Adipose tissue (tissue), 3 donors: ENCODE results near the gene GIMAP6. TPM values are rescaled to one million over a fixed set of nuclear protein-coding genes. Genes with fewer than 3 reads are reported as not detected.
"Not testable (repeated sequence)": the region's sequence is repeated elsewhere in the genome, so short reads cannot be mapped to it uniquely, and the experiment has no call there.

Experiments
- H3K27ac ChIP-seq: one replicate; pipeline ENCODE4 v1.5.1; 2013; ENCODE audit warnings: low read depth, low read length
- WGBS, 3 donors: extraction: QIAGEN DNeasy Blood & Tissue Kit; methylation state at CpG; one replicate each; pipeline ENCODE4 v1.1.7; 2013; 5-methylcytosine and 5-hydroxymethylcytosine counted together
- polyA plus RNA-seq, 3 donors: library from polyadenylated mRNA; stranded (reverse); fragments of 200-250 nt; gene quantifications; one replicate each; pipeline ENCODE4 v1.2.3, GENCODE V29; 2013
- donor health status: healthy with polysubstance abuse.
- donor health status: Bipolar disorder and iron deficiency.
- donor health status: healthy.

Gene GIMAP6
- polyA plus RNA-seq, 3 donors: 7.5 to 33.4 (median 23.2) TPM

DNA sequence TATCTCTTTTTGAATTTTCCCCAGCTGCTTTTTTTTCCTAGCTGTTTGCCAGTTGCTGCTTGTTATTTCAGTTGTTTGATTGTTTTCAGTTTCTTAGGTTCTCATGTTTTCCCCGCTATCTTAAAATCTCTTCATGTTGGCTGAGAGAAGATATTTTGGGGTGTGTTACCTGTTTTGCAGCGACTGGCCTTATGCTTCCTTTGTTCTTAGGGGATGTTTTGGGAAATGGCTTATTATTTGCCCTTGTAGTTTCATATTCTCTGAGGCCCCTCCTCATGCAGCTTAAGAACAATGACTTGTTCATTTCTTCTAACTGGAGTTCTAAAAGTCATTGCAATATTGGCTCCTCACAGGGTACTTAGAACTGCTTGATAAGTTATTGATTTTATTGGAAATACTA, 28.6 kb downstream of the GIMAP6 start:
- 59 to 65% (median 60%) methylated on average over 2 of the region's 2 CpGs for WGBS, 3 donors
- H3K27ac ChIP-seq: not testable (repeated sequence)

DNA sequence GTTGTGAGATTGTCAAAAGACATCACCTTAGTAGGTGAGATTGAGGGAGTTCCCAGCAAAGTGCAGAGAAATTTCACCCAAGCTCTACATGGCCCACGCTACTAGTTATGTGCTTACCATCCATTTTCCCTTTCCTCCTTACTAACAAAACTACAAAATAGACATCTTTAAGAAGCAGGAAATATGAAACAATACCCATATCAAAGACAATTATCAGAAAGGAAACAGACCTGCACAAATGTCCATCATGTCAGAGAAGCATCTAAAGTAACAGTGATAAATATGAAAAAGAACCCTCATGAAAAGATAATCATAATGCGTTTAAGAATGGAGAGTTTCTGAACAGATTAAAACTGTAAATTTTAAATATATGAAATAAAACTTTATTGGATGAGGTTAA, 36.8 kb downstream of the GIMAP6 start:
- H3K27ac ChIP-seq: no peak overlapping the region
- WGBS, 3 donors: 76 to 79% (median 77%) methylated on average over 2 of the region's 2 CpGs

- H3K27ac ChIP-seq: no peak overlapping the region
- 60 to 79% (median 77%) methylated on average over 2 of the region's 2 CpGs for WGBS, 3 donors
These were observed 37.4 kb downstream of the GIMAP6 start for GRCh38 chr7:150594805-150595204.

GRCh38 chr7:150587551-150587950, 44.6 kb downstream of the GIMAP6 start:
- 33 to 56% (median 43%) methylated on average over 1 of the region's 1 CpG for WGBS, 3 donors
- H3K27ac ChIP-seq: no peak overlapping the region

- H3K27ac ChIP-seq: no peak overlapping the region
These were observed 45.4 kb downstream of the GIMAP6 start for GRCh38 chr7:150586785-150587152.

- WGBS, 3 donors: 37 to 45% (median 39%) methylated on average over 4 of the region's 4 CpGs
These were observed 46.0 kb downstream of the GIMAP6 start for GRCh38 chr7:150586068-150586784.

DNA sequence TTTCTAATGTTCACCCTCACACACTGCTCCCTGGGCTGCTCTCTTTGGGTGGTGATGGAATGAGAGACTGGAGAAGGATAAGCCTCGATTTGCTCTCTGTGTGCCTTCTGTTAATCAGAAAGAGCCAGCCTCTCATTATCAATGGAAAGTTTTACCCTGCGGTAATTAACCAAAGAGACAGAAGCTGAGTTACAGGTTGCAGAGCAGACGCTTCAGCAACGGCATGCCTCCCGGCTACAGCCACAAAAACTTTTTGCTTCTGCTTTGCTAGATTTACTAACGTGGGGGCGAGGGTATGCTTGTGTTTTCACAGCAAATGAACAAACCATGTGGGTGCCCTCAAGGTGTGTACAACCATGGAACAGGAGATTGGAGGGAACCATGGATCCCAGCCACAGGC, 47.0 kb downstream of the GIMAP6 start:
- WGBS, 3 donors: 73 to 90% (median 90%) methylated on average over 7 of the region's 7 CpGs

More at GRCh38 chr7:150586068-150586784, 46.0 kb downstream of the GIMAP6 start:
- H3K27ac ChIP-seq: no peak overlapping the region

GRCh38 chr7:150580638-150581394, 51.4 kb downstream of the GIMAP6 start:
- H3K27ac ChIP-seq: no peak overlapping the region
- WGBS, 3 donors: 77 to 82% (median 80%) methylated on average over 3 of the region's 3 CpGs

More for the DNA sequence above, 47.0 kb downstream of the GIMAP6 start:
- H3K27ac ChIP-seq: no peak overlapping the region

DNA sequence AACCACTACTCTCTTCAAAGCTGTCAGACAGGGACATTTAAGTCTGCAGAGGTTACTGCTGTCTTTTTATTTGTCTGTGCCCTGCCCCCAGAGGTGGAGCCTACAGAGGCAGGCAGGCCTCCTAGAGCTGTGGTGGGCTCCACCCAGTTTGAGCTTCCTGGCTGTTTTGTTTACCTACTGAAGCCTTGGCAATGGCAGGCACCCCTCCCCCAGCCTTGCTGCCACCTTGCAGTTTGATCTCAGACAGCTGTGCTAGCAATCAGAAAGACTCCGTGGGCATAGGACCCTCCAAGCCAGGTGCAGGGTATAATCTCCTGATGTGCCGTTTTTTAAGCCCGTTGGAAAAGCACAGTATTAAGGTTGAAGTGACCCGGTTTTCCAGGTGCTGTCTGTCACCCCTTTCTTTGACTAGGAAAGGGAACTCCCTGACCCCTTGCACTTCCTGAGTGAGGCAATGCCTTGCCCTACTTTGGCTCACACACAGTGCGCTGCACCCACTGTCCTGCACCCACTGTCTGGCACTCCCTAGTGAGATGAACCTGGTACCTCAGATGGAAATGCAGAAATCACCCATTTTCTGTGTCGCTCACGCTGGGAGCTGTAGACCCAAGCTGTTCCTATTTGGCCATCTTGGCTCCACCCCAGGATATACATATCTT, 52.1 kb downstream of the GIMAP6 start:
- WGBS, 3 donors: 56 to 70% (median 65%) methylated on average over 7 of the region's 7 CpGs
- H3K27ac ChIP-seq: not testable (repeated sequence)

Other genes starting within 250 kb of the GIMAP6 start
- 10 to 100 TPM in 2 of 3 donors, 1 to 10 TPM in 1; 3.6 to 12.7 (median 12.1) TPM for gene GIMAP8, start 181.8 kb downstream of the GIMAP6 start, polyA plus RNA-seq
- 10 to 100 TPM in 2 of 3 donors, 1 to 10 TPM in 1; 9.3 to 47.2 (median 43.4) TPM for gene GIMAP7, start 117.5 kb downstream of the GIMAP6 start, polyA plus RNA-seq
- gene GIMAP4, start 65.0 kb downstream of the GIMAP6 start, polyA plus RNA-seq: 10 to 100 TPM in 2 of 3 donors, 1 to 10 TPM in 1; 9.4 to 47.3 (median 31.1) TPM
- 1 to 10 TPM; 2.5 to 8.3 (median 5.9) TPM for gene GIMAP2, start 53.3 kb upstream of the GIMAP6 start, polyA plus RNA-seq
- 10 to 100 TPM in 1 of 3 donors, 1 to 10 TPM in 2; 1.9 to 10.1 (median 6.9) TPM for gene GIMAP1, start 84.2 kb upstream of the GIMAP6 start, polyA plus RNA-seq
- gene GIMAP5, start 105.0 kb upstream of the GIMAP6 start, polyA plus RNA-seq: 10 to 100 TPM in 2 of 3 donors, 1 to 10 TPM in 1; 7.2 to 42.8 (median 40.2) TPM
- 10 to 100 TPM in 2 of 3 donors, 1 to 10 TPM in 1; 9.1 to 56.5 (median 43.7) TPM for gene TMEM176B, start 168.0 kb upstream of the GIMAP6 start, polyA plus RNA-seq
- gene TMEM176A, start 168.4 kb upstream of the GIMAP6 start, polyA plus RNA-seq: 10 to 100 TPM in 2 of 3 donors, 1 to 10 TPM in 1; 5.8 to 60.4 (median 36.7) TPM
- under 1 TPM in 2 of 3 donors, not detected in 1; 0.07 to 0.15 TPM for gene AOC1, start 220.1 kb upstream of the GIMAP6 start, polyA plus RNA-seq